Measurements from ENCODE around the gene SNX12. TPM values are rescaled to one million over a fixed set of nuclear protein-coding genes. Genes with fewer than 3 reads are reported as not detected.
"Not testable (repeated sequence)": the region's sequence is repeated elsewhere in the genome, so short reads cannot be mapped to it uniquely, and the experiment has no call there.

Gene SNX12
- total RNA-seq, 1 donor from 2014 or later, result 60.9 TPM

GRCh38 chrX:71053217-71053621 lies 14.9 kb downstream of the SNX12 start:
- no peak overlapping the region for H3K27ac Mint-ChIP-seq (ENCODE audit: unreplicated experiment)
- H3K4me3 Mint-ChIP-seq (ENCODE audit: unreplicated experiment), result no peak overlapping the region
- peaks cover 12% of the 10 kb centered on the region for H3K4me1 Mint-ChIP-seq (ENCODE audit: low read depth)
- H3K27me3 Mint-ChIP-seq (ENCODE audit: low read depth), result no peaks in the 10 kb centered on the region
- no peak for TF ChIP-seq CTCF (IDR thresholded peaks at IDR 0.05)
- no peaks in the 10 kb centered on the region for H3K9me3 Mint-ChIP-seq (ENCODE audit: low read depth)
- no peaks in the 10 kb centered on the region for H3K36me3 Mint-ChIP-seq (ENCODE audit: low read depth)
- no peak for DNase-seq (ENCODE audit: low spot score)

DNA sequence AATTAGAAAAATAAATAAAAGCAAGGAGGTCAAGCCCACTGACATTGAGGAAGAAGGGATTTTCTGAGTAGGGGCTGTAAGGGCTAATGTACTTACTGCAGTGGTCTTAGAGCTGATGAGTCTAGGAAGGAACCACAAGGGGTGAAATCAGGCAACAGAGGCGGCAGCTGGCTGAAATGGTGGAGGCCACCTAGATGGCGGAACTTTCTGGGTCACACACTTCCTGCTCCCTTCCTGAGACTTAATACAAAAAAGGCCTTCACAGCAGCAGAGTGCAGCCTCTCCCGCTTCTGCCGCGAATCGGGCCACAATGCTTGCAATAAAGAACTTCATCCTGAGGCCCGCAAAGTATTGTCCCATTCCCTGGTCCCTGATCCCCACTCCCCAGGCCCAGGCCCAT lies 15.4 kb downstream of the SNX12 start:
- TF ChIP-seq CTCF (IDR thresholded peaks at IDR 0.05), result no peak
- H3K4me3 Mint-ChIP-seq (ENCODE audit: unreplicated experiment), result no peak overlapping the region
- DNase-seq (ENCODE audit: low spot score), result no peak

GRCh38 chrX:71047891-71048290 lies 20.2 kb downstream of the SNX12 start:
- DNase-seq (ENCODE audit: low spot score), result not testable (repeated sequence)

More for the DNA sequence above, 15.4 kb downstream of the SNX12 start:
- no peaks in the 10 kb centered on the region for H3K9me3 Mint-ChIP-seq (ENCODE audit: low read depth)
- H3K4me1 Mint-ChIP-seq (ENCODE audit: low read depth), result peaks cover 9% of the 10 kb centered on the region
- no peak overlapping the region for H3K27ac Mint-ChIP-seq (ENCODE audit: unreplicated experiment)
- H3K36me3 Mint-ChIP-seq (ENCODE audit: low read depth), result no peaks in the 10 kb centered on the region
- H3K27me3 Mint-ChIP-seq (ENCODE audit: low read depth), result no peaks in the 10 kb centered on the region

DNA sequence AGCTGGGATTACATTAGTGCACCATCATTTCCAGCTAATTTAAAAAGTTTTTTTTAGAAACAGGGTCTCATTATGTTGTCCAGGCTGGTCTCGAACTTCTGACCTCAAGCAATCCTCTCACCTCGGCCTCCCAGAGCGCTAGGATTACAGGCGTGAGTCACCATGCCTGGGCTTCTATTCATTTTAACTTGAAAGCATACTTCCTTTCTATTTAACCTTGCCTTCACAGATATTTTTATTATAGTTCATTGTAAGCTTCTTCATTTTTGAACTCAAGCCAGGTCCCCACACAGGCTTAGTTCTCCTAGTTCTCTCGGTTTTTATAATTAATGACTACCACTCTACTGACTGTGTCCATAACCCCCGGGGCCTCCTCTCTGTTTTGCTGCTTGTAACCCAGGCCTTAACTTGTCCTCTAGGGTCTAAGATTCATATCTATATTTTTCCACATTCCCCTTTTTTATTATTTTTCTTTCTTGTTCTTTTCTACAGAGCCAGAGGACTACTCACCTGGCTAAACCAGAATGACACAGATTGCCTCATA lies 50.7 kb downstream of the SNX12 start:
- TF ChIP-seq CTCF (IDR thresholded peaks at IDR 0.05), result no peak
- no peaks in the 10 kb centered on the region for H3K4me1 Mint-ChIP-seq (ENCODE audit: low read depth)
- H3K27ac Mint-ChIP-seq (ENCODE audit: unreplicated experiment), result no peak overlapping the region
- no peak overlapping the region for H3K4me3 Mint-ChIP-seq (ENCODE audit: unreplicated experiment)
- H3K36me3 Mint-ChIP-seq (ENCODE audit: low read depth), result peaks cover 5% of the 10 kb centered on the region
- peaks cover 11% of the 10 kb centered on the region for H3K9me3 Mint-ChIP-seq (ENCODE audit: low read depth)
- no peak for DNase-seq (ENCODE audit: low spot score)
- no peaks in the 10 kb centered on the region for H3K27me3 Mint-ChIP-seq (ENCODE audit: low read depth)

More at GRCh38 chrX:71047891-71048290, 20.2 kb downstream of the SNX12 start:
- not testable (repeated sequence) for H3K9me3 Mint-ChIP-seq (ENCODE audit: low read depth); H3K27ac Mint-ChIP-seq (ENCODE audit: unreplicated experiment); H3K36me3 Mint-ChIP-seq (ENCODE audit: low read depth); H3K4me1 Mint-ChIP-seq (ENCODE audit: low read depth); H3K4me3 Mint-ChIP-seq (ENCODE audit: unreplicated experiment); H3K27me3 Mint-ChIP-seq (ENCODE audit: low read depth)

Other genes with a start within 250 kb of the SNX12 start
- not detected in 3 replicates for gene TEX11, start 159.6 kb downstream of the SNX12 start, total RNA-seq
- 0.15 to 0.41 TPM in 2 of 3 replicates, not detected in the other for gene SLC7A3, start 137.2 kb downstream of the SNX12 start, total RNA-seq
- 7.9 to 9.3 TPM (median 8.2 TPM) in 3 replicates for gene FOXO4, start 27.5 kb upstream of the SNX12 start, total RNA-seq
- gene CXorf65, start 38.4 kb upstream of the SNX12 start, total RNA-seq, result not detected in 3 replicates
- not detected in 3 replicates for gene IL2RG, start 43.2 kb upstream of the SNX12 start, total RNA-seq
- gene MED12, start 50.3 kb upstream of the SNX12 start, total RNA-seq, result 32.8 to 39.8 TPM (median 33.4 TPM) in 3 replicates
- 0.52 to 1.1 TPM (median 0.87 TPM) in 3 replicates for gene NLGN3, start 76.5 kb upstream of the SNX12 start, total RNA-seq
- not detected in 3 replicates for gene GJB1, start 154.9 kb upstream of the SNX12 start, total RNA-seq
- 31.9 to 35.2 TPM (median 32.1 TPM) in 3 replicates for gene ZMYM3, start 185.8 kb upstream of the SNX12 start, total RNA-seq
- gene NONO, start 215.3 kb upstream of the SNX12 start, total RNA-seq, result 319 to 354 TPM (median 341 TPM) in 3 replicates
- 2.1 to 3.2 TPM (median 2.5 TPM) in 3 replicates for gene ITGB1BP2, start 233.4 kb upstream of the SNX12 start, total RNA-seq